ENCODE data around the gene RHNO1.

DNA sequence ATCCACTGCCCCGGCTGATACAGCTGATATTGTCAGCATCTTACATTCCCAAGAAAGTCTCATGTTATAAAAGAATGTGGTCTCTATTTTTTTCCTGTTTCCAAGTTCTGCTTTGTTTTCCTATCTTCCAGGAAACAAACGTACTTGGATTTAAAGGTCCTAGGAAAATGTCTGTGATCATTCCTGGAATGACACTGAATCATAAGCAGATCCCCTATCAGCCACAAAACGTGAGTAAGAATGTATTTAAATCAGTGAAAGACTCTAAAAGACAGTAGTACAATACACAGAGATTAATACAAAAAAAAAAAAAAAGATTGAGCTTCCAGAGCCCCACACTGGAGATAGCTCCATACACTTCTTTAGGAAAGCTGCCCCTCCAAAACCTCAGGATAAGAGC, 60.5 kb downstream of the RHNO1 start:
- no peak for TF ChIP-seq POLR2A (IDR thresholded peaks at IDR 0.05; ENCODE audit: low read depth, low read length)
- TF ChIP-seq TAF1 (IDR thresholded peaks at IDR 0.05; ENCODE audit: low read depth, low read length) = no peak

All from GM12891 (cell line).